Measurements from ENCODE around the gene CNKSR2. TPM values are rescaled to one million over a fixed set of nuclear protein-coding genes. Genes with fewer than 3 reads are reported as not detected.

The CNKSR2 gene
- total and polyA plus RNA-seq, 5 donors from 2014 or later: 6.6 to 14.7 (median 7.7) TPM

DNA sequence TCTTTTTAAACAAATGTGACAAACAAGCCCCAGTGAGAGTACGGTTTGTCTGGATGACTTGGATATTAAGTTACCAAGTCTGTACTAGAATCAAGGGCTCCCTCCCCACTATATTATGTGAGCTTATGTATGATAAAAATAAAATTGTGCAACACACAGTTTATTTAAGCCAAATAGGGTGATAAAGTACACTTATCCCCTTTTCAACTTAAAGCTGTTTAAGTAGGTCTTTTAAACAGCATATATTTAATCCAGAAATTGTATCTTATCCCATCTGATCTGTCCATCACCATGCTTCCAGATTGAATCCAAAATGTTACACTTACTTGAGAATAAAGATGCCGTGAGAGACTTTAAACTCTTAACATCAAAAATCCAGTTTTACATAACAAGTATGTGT lies 285.9 kb downstream of the CNKSR2 start:
- Mint-ChIP-seq H3K27me3 (no peaks in the 10 kb centered on the region), H3K36me3 (peaks cover 3% of the 10 kb centered on the region), H3K27ac (no peak overlapping the region), H3K4me3 (peak overlapping the region in 1 of 4 donors; percentile 45), H3K9me3 (peaks cover 0 to 10% (median 0%) of the 10 kb centered on the region in 7 donors), H3K4me1 (peaks cover 0 to 14% (median 2%) of the 10 kb centered on the region in 4 donors)
- H3K9me3 ChIP-seq (ENCODE audit: control insufficient read depth in 2 of 2, low read length in 2 of 2): no peaks in the 10 kb centered on the region
- no peak for DNase-seq
- H3K4me1 ChIP-seq (ENCODE audit: control insufficient read depth, insufficient read depth, low read length, poor library complexity, severe bottlenecking): no peaks in the 10 kb centered on the region
- H3K27me3 ChIP-seq (ENCODE audit: control insufficient read depth, insufficient read depth, low read length): no peaks in the 10 kb centered on the region
- no peak overlapping the region for H3K27ac ChIP-seq (ENCODE audit: insufficient read depth, low read length, poor library complexity, severe bottlenecking)
- no peaks in the 10 kb centered on the region for H3K36me3 ChIP-seq (ENCODE audit: control insufficient read depth, insufficient read depth, low read length)
- H3K4me3 ChIP-seq (ENCODE audit: low read depth, low read length): no peak overlapping the region
- no peak for ATAC-seq (ENCODE audit: low read depth in 2 of 2)

DNA sequence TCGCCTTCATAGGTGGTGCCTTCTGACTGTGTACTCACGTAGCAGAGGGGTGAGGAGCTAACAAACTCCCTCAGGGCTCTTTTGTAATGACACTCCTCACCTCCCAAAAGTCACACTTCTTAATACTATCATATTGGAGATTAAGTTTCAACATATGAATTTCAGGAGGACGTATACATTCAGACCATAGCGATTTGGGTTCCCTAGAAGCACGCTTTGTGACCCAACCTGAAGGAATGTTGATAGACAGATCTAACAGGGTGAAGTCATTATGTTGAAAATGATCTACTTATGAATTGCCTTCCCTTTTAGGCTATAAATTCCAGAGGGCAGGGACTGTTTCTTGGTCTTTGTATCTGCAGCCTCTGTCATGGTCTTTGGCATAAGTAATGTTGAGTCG lies 287.1 kb downstream of the CNKSR2 start:
- Mint-ChIP-seq H3K9me3 (peaks cover 0 to 10% (median 0%) of the 10 kb centered on the region in 7 donors), H3K4me1 (peaks cover 0 to 11% (median under 1%) of the 10 kb centered on the region in 4 donors), H3K27me3 (no peaks in the 10 kb centered on the region), H3K4me3 (no peak overlapping the region), H3K36me3 (peaks cover 3% of the 10 kb centered on the region), H3K27ac (no peak overlapping the region)
- Histone ChIP-seq H3K36me3 (ENCODE audit: control insufficient read depth, insufficient read depth, low read length) (no peaks in the 10 kb centered on the region), H3K4me3 (ENCODE audit: low read depth, low read length) (no peak overlapping the region), H3K4me1 (ENCODE audit: control insufficient read depth, insufficient read depth, low read length, poor library complexity, severe bottlenecking) (no peaks in the 10 kb centered on the region), H3K27ac (ENCODE audit: insufficient read depth, low read length, poor library complexity, severe bottlenecking) (no peak overlapping the region), H3K9me3 (ENCODE audit: control insufficient read depth in 2 of 2, low read length in 2 of 2) (no peaks in the 10 kb centered on the region), H3K27me3 (ENCODE audit: control insufficient read depth, insufficient read depth, low read length) (no peaks in the 10 kb centered on the region)
- no peak for DNase-seq
- ATAC-seq (ENCODE audit: low read depth in 2 of 2): no peak

DNA sequence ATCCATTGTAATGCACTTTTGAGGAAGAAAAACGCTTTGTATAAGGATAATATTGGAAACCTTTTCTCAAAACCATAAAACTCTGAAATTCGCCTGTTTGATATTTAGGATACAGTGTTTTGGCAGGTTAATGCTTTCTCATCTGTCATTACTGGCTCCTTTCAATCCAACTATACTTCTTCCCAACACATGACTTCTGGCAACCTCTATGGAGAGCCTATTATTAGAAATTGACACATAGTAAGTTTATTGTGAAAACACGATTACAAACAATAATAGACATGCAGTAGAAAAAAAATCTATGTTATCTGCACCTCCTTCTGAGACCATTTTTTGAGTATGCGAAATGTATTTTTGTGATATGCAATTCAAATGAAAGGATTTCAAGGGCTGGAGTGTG lies 288.5 kb downstream of the CNKSR2 start:
- Mint-ChIP-seq H3K36me3 (peaks cover 3% of the 10 kb centered on the region), H3K27me3 (no peaks in the 10 kb centered on the region), H3K9me3 (peaks cover 0 to 10% (median 0%) of the 10 kb centered on the region in 7 donors), H3K4me3 (no peak overlapping the region), H3K4me1 (peaks cover 0 to 9% (median 0%) of the 10 kb centered on the region in 4 donors), H3K27ac (no peak overlapping the region)
- Histone ChIP-seq H3K36me3 (ENCODE audit: control insufficient read depth, insufficient read depth, low read length) (no peaks in the 10 kb centered on the region), H3K9me3 (ENCODE audit: control insufficient read depth in 2 of 2, low read length in 2 of 2) (no peaks in the 10 kb centered on the region), H3K27me3 (ENCODE audit: control insufficient read depth, insufficient read depth, low read length) (no peaks in the 10 kb centered on the region), H3K4me1 (ENCODE audit: control insufficient read depth, insufficient read depth, low read length, poor library complexity, severe bottlenecking) (no peaks in the 10 kb centered on the region), H3K27ac (ENCODE audit: insufficient read depth, low read length, poor library complexity, severe bottlenecking) (no peak overlapping the region), H3K4me3 (ENCODE audit: low read depth, low read length) (no peak overlapping the region)
- ATAC-seq (ENCODE audit: low read depth in 2 of 2) (no peak), DNase-seq (no peak)

DNA sequence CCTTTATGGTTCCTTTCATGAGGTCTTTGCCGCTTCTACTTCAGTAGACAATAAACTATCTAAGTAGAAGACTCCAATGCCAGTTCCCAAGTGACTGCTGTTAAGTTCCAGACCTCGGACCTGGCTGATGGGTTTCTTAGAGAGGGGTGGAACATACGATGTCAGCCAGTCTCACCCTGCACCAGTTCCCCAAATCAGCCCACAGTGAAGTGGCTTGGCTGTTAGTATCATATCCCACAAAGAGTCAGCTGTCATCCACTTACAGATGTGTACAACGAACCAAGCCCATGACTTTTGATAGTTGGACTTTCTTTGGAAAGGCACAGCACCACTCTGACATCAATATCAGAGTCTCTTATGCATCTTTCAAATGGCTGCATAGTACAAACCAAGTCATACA lies 292.0 kb downstream of the CNKSR2 start:
- Mint-ChIP-seq H3K27ac (no peak overlapping the region), H3K36me3 (peaks cover 3% of the 10 kb centered on the region), H3K27me3 (no peaks in the 10 kb centered on the region), H3K9me3 (peaks cover 0 to 11% (median 0%) of the 10 kb centered on the region in 7 donors), H3K4me3 (no peak overlapping the region), H3K4me1 (no peaks in the 10 kb centered on the region)
- H3K36me3 ChIP-seq (ENCODE audit: control insufficient read depth, insufficient read depth, low read length): no peaks in the 10 kb centered on the region
- H3K27me3 ChIP-seq (ENCODE audit: control insufficient read depth, insufficient read depth, low read length): no peaks in the 10 kb centered on the region
- DNase-seq: no peak
- no peaks in the 10 kb centered on the region for H3K9me3 ChIP-seq (ENCODE audit: control insufficient read depth in 2 of 2, low read length in 2 of 2)
- no peak overlapping the region for H3K27ac ChIP-seq (ENCODE audit: insufficient read depth, low read length, poor library complexity, severe bottlenecking)
- no peak overlapping the region for H3K4me3 ChIP-seq (ENCODE audit: low read depth, low read length)
- ATAC-seq (ENCODE audit: low read depth in 2 of 2): no peak
- no peaks in the 10 kb centered on the region for H3K4me1 ChIP-seq (ENCODE audit: control insufficient read depth, insufficient read depth, low read length, poor library complexity, severe bottlenecking)

DNA sequence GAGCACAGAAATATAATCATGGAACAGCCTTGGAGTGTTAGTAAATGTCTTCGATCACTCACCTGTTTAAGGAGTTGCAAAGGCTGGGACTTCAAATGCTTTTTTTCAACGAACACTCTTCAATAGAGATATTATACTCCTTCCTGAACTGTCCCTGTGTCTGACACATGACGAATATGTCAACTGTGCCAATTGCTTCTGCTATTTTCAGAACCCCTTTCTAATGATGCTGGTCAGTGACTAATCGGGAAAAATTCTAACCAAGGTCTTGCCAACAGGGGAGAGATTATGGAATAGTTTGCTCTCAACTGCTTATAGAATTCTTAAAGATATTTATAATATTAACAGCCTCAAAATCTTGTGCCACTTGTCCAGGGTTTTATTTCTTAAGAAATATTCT lies 292.5 kb downstream of the CNKSR2 start:
- H3K4me3 ChIP-seq (ENCODE audit: low read depth, low read length): no peak overlapping the region
- Mint-ChIP-seq H3K4me3 (no peak overlapping the region), H3K27me3 (no peaks in the 10 kb centered on the region), H3K27ac (no peak overlapping the region), H3K36me3 (peaks cover 3% of the 10 kb centered on the region), H3K4me1 (no peaks in the 10 kb centered on the region), H3K9me3 (peaks cover 0 to 11% (median 0%) of the 10 kb centered on the region in 7 donors)
- no peaks in the 10 kb centered on the region for H3K4me1 ChIP-seq (ENCODE audit: control insufficient read depth, insufficient read depth, low read length, poor library complexity, severe bottlenecking)
- ATAC-seq (ENCODE audit: low read depth in 2 of 2): no peak
- H3K9me3 ChIP-seq (ENCODE audit: control insufficient read depth in 2 of 2, low read length in 2 of 2): no peaks in the 10 kb centered on the region
- no peak overlapping the region for H3K27ac ChIP-seq (ENCODE audit: insufficient read depth, low read length, poor library complexity, severe bottlenecking)
- no peaks in the 10 kb centered on the region for H3K36me3 ChIP-seq (ENCODE audit: control insufficient read depth, insufficient read depth, low read length)
- DNase-seq: no peak
- H3K27me3 ChIP-seq (ENCODE audit: control insufficient read depth, insufficient read depth, low read length): no peaks in the 10 kb centered on the region

DNA sequence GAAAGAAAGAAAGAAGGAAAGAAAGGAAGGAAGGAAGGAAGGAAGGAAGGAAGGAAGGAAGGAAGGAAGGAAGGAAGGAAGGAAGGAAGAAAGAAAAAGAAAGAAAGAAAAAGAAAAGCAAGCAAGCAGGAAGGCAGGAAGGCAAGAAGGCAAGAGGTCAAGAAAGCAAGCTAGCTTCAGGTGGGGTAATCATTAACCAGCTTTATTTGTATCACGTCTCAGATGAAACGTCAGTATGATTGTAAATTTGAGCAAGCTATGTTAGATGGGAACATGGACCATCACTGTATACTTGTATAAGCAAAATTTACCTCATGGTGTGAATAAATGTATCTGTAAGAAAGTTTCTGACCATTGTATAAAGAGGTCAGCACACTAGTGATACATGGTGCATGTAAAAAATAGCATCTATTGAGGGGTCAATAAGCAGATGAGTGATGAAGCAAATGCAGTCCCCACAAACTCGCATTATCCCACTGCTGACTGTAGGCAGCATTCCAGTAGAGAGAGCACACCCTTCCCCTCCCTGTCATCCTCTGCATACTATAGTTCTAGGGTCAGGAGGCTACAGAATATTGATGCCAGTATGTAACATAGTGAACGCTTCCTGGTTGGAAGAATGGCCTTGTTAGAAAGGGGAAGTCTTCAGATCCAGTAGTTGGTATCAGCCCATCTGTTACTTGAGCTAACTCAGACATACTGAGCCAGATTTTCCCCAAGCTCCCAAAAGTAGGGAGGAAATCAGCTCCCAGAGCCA lies 300.4 kb downstream of the CNKSR2 start:
- no peaks in the 10 kb centered on the region for H3K4me1 ChIP-seq (ENCODE audit: control insufficient read depth, insufficient read depth, low read length, poor library complexity, severe bottlenecking)
- DNase-seq (no peak), ATAC-seq (ENCODE audit: low read depth in 2 of 2) (no peak)
- no peak overlapping the region for H3K27ac ChIP-seq (ENCODE audit: insufficient read depth, low read length, poor library complexity, severe bottlenecking)
- no peak overlapping the region for H3K4me3 Mint-ChIP-seq
- H3K9me3 ChIP-seq (ENCODE audit: control insufficient read depth in 2 of 2, low read length in 2 of 2): no peaks in the 10 kb centered on the region
- no peaks in the 10 kb centered on the region for H3K36me3 ChIP-seq (ENCODE audit: control insufficient read depth, insufficient read depth, low read length)
- no peaks in the 10 kb centered on the region for H3K27me3 ChIP-seq (ENCODE audit: control insufficient read depth, insufficient read depth, low read length)
- no peak overlapping the region for H3K4me3 ChIP-seq (ENCODE audit: low read depth, low read length)
- H3K4me1 Mint-ChIP-seq: no peaks in the 10 kb centered on the region
- H3K27me3 Mint-ChIP-seq: peaks cover 6% of the 10 kb centered on the region
- no peak overlapping the region for H3K27ac Mint-ChIP-seq
- H3K36me3 Mint-ChIP-seq: no peaks in the 10 kb centered on the region
- peaks cover 0 to 5% (median 0%) of the 10 kb centered on the region in 7 donors for H3K9me3 Mint-ChIP-seq

DNA sequence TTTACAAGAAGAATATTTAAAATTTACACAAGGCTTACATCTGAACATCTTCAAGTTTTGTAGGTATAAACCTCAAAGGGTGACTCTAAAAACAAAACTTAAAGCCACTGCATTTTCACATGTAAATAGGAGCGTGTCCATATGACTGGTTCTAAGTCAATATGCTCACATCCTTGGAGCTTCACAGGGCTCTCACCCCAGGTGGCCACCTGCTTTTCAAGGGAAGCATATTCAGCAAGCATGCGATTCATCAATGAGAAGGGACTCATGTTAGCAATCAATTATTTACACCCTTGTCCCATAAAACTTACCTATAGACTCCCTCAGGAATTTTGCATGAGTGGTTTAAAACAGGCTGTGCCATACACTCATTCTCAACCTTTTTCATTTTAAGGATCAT lies 301.7 kb downstream of the CNKSR2 start:
- Histone ChIP-seq H3K4me3 (ENCODE audit: low read depth, low read length) (no peak overlapping the region), H3K9me3 (ENCODE audit: control insufficient read depth in 2 of 2, low read length in 2 of 2) (no peaks in the 10 kb centered on the region), H3K36me3 (ENCODE audit: control insufficient read depth, insufficient read depth, low read length) (no peaks in the 10 kb centered on the region), H3K27ac (ENCODE audit: insufficient read depth, low read length, poor library complexity, severe bottlenecking) (no peak overlapping the region), H3K4me1 (ENCODE audit: control insufficient read depth, insufficient read depth, low read length, poor library complexity, severe bottlenecking) (no peaks in the 10 kb centered on the region), H3K27me3 (ENCODE audit: control insufficient read depth, insufficient read depth, low read length) (no peaks in the 10 kb centered on the region)
- Mint-ChIP-seq H3K27me3 (peaks cover 6% of the 10 kb centered on the region), H3K27ac (no peak overlapping the region), H3K4me1 (no peaks in the 10 kb centered on the region), H3K4me3 (no peak overlapping the region), H3K36me3 (no peaks in the 10 kb centered on the region), H3K9me3 (peaks cover 0 to 5% (median 0%) of the 10 kb centered on the region in 7 donors)
- ATAC-seq (ENCODE audit: low read depth in 2 of 2) (no peak), DNase-seq (no peak)

DNA sequence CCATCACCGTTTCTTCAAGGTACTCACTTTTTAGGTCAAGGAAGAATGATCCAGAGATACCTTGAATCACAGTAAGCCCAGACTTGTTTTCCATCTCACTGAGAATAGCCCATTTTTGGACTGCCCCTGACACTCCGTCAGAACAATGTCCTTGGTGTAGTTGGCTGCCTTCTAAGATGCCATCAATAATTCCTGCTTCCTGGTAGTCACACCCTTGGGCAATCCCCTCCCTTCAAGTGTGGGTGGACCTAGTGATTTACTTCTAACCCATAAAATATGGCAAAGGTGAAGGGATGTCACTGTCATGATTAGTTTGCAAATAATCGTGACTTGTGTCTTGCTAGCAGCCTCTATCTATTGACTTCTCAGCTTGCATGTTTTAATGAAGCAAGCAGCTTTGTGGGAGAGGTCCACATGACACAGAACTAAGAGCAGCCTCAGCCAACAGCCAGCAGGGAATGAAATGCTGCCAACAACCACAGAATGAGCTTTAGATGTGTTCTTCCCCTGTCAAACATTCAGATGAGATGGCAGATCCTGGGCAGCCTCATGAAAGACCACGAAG lies 303.9 kb downstream of the CNKSR2 start:
- no peaks in the 10 kb centered on the region for H3K36me3 ChIP-seq (ENCODE audit: control insufficient read depth, insufficient read depth, low read length)
- ATAC-seq (ENCODE audit: low read depth in 2 of 2) (no peak), DNase-seq (no peak)
- Mint-ChIP-seq H3K9me3 (peaks cover 0 to 4% (median 0%) of the 10 kb centered on the region in 7 donors), H3K4me3 (no peak overlapping the region), H3K27me3 (peaks cover 6% of the 10 kb centered on the region), H3K4me1 (no peaks in the 10 kb centered on the region), H3K36me3 (no peaks in the 10 kb centered on the region), H3K27ac (no peak overlapping the region)
- no peak overlapping the region for H3K27ac ChIP-seq (ENCODE audit: insufficient read depth, low read length, poor library complexity, severe bottlenecking)
- no peaks in the 10 kb centered on the region for H3K27me3 ChIP-seq (ENCODE audit: control insufficient read depth, insufficient read depth, low read length)
- H3K9me3 ChIP-seq (ENCODE audit: control insufficient read depth in 2 of 2, low read length in 2 of 2): no peaks in the 10 kb centered on the region
- no peaks in the 10 kb centered on the region for H3K4me1 ChIP-seq (ENCODE audit: control insufficient read depth, insufficient read depth, low read length, poor library complexity, severe bottlenecking)
- H3K4me3 ChIP-seq (ENCODE audit: low read depth, low read length): no peak overlapping the region
